GM18868 (cell line): Measurements from ENCODE around the gene VPS8.
"Not testable (repeated sequence)": the region's sequence is repeated elsewhere in the genome, so short reads cannot be mapped to it uniquely, and the experiment has no call there.

Experiments used
- ATAC-seq: cut with Tn5 transposase; IDR thresholded peaks from one replicate; pipeline ENCODE4 v1.9.1; 2021; ENCODE audit warnings: mild to moderate bottlenecking, moderate library complexity; ENCODE audit not compliant: unreplicated experiment

Gene VPS8

DNA sequence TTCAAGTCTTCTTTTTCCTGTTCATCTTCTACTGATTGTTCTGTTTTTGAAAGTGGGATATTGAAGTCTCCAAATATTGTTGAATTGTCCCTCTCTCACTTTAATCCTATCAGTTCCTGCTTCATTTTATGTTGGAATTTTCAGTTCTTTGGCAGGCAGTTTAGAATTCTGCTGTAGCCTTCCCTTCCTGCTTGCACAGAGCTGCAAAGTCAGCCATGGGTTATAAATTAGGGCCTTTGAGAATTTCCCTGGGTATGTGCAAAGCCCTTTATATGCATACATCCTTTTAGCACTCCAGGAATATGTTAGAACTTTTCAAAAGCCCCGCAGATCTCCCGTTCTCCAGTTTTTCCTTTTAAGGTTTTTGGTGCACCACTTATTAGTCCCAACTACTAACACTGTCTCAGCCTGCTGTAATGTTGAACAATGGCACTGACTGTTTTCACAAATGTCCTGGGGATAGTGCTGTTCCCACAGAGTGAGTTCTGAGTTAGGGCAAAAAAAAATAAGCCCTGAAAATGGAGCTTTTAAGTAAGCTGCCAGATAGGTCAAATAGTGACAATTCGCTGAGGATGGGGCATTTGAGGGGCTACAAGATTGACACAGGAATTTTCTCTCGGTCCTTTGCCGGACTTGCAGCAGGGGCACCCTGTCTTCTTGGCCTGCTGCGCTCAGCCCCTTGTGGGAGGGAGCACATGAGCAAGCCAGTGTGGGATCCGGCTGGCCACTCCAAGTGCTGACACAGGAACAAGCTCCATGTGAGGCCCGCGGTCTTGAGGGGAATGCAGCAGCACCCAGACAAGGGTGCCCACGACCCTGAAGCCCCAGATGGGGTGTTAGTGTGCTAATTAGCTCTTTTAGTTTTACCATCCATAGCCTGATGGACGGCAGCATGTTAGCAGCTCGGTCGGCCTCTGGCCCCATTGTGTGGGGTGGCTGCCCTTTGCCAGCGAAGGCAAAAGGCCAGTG is 96.0 kb downstream of the VPS8 start:
- ATAC-seq: no peak

DNA sequence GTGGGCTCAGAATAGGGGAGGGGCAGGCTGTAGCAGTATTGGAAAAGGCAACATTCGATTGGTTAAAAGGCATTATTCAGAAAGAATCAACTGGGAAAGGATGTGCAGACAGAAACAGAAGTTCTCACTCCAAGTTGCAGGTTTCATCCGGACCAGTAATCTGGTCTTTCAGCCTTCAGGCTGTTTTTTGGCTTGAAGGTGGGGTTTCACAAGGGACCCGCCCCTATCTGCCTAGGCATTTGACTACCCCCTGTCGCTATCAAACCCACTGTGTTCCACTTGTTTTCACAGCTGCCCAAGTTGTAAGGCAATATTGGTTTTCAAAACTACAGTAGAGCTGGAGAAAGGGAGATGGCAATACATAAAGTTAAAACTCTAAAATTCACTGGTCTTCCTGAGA is 96.9 kb downstream of the VPS8 start:
- ATAC-seq: no peak

DNA sequence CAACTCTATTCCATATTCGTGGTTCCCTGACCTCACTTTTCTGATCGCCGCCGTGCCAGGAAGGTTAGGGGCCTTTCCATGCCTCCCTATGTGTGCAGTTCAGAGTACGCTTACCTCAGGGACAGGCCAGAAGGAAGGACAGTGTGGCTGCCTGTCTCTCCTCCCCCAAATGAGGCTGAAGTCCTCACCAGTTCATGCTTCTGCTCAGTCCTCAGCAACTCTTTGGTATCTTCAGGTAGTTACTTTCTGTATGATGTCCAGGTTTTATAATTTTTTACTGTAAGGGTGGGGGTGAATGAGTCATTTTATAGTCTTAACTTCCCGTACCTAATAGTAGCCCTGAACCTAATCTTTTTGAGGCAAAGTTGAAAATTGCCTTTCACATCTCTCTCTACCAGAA is 98.7 kb downstream of the VPS8 start:
- no peak for ATAC-seq

DNA sequence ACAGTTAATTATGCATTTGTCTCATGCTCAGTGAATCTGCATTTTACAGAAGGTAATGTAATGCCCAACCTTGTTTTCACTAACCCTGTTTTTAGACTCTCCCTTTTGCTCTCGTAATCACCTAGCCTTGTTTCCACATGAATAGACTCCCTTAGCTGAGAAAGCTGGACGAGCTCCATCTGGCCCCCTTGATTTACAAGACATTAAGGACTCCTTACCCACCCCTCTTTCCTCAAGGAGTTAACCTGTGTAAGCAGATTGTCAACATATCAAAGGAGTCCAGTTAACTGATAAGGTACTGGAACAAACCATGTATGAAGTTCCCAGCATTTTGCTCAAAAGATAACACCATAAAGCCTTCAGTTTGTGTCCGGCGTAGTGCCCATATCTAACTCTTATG is 99.6 kb downstream of the VPS8 start:
- no peak for ATAC-seq

DNA sequence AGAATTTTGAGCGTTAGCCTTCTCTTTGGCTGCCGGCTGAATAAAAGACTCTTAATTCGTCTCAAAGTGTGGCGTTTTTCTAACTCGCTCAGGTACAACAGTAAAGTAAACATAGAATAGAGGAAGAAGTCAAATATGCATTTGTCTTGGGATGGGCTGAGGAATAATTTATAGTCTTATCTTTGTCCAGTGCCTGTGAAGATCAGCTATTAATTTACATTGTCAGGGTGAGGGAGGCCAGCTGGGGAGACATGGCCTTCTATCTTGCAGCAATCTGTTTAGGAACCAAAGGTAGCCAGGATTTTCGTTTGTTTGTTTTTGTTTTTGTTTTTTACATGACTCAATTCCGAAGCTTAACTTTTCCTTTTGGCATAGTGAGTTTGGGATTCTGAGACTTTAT is 100.2 kb downstream of the VPS8 start:
- no peak for ATAC-seq

DNA sequence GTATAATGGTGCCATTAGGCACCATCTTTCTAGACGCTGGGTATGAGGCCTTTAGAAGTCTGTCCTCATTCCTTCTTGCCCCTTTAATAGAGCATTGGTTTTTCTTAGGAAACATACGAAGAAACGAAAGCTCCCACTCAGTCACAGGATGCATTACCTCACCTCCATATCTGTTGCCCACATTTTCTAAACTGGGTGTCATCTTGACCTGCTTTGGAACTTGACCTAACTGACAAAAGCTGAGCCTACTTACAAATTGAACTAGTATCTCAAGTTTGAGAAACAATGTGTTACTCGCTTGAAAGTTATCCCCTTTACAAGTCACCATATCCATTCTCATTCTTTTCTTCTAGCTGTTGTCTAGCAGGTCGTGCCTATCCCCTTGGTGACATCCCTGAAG is 102.7 kb downstream of the VPS8 start:
- no peak for ATAC-seq

DNA sequence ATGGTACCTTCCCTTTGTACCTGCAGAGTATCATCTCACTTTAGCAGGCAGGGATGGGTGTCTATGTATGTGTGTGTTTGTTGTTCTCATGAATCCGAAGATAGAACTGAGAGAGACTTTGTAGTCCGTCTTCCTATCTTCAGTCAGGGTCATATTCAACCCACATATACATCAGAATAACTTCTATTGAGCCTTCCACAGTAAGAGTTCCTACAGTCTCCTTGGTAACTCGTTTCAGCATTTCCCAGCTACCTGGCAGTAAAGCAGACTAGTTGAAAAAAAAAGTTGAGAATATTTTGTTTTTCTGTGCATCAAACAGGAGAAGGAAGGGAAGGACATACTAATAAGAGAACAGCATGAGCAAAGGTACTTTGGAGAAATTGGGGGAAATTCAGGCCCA is 106.8 kb downstream of the VPS8 start:
- ATAC-seq: no peak

DNA sequence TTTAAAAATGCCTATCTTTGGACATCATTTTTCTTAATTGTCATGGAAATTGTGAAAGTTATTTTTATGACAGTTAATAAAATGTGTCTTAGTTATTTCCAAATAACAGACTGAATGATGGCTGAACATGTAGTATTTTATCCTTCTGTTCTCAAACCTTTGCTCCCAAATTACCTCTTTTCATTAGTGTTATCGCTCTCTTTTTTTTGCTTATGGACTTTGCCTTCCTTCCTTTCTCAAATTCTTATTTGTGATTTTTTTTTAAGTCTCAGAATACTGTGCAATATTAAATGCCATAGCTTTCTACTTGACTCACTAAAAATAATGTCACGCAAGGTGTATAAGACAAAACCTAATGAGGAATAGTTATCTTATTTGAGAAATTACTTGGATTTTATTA is 107.7 kb downstream of the VPS8 start:
- ATAC-seq: no peak

DNA sequence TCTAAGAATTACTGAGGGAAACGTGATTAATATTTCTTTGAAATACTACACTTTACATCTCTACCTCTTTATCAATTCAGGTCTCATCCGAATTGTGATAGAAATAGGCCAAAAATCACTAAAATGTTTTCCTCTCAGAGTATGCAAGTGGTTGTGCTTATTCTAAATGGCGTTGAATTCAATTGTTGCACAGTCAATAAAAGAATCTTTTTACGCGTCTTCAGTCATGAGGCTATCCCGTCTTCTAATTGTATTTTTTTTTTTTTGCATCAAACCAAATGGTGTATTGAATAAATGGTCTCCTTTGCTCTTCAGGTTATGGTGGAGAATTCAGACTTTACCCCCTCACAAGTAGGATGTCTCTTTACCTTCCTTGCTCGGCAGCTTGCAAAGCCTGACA is 112.6 kb downstream of the VPS8 start:
- no peak for ATAC-seq

DNA sequence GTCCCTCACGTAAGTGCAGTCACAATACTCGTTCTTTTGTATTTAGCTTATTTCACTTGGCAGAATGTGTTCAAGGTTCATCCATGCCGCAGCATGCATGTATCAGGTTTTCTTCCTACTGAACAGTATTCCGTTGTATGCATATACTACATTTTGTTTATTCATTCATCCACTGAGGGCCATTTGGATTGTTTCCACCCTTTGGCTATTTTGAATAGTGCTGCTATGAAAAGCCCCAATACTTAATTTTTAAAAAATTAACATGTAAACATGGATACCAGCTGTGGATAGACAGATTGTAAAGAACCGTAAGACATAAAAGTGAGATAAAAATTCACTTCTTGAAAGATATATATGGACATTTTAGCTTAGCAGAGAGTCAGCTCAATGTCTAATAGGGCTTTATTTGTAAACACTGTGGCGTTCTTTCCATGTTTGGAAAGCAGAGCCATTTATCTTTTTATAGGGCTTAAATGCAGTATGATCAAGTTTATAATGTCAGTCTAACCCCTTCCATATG is 115.9 kb downstream of the VPS8 start:
- no peak for ATAC-seq

DNA sequence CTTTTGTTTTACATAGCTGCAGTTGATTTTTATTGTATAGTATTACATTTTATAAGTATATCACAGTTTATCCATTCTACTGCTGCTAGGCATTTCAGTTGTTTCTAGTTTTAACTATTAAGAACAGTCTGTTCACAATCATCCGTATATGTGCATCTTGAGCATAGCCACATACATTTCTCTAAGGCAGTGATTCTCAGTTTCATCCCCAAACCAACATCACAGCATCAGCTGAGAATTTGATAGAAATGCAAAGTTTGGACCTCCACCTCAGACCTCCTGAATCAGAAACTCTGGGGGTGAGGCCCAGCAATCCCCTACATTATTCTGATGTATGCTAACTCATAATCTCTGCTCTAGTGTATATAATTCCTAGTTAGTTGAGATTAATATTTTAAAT is 120.8 kb downstream of the VPS8 start:
- ATAC-seq: no peak

DNA sequence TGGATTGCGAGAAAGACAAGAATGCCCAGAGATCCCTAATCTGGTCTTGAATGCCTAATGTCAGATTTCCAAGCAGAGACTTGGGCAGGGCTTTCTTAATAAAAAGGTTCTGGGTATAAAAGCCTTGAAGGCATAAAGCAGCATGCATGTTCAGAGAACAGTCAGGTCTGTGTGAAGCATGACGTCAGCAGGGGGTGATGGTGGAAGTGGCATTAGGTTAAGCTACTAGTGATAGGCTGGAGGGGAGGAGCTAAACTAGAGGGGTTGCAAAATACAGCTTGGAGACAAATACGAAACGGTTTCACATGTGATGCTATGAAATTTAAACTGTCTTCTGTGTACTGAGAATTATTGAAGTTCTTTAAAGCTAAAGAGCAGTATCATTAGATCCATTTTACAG is 125.6 kb downstream of the VPS8 start:
- no peak for ATAC-seq

DNA sequence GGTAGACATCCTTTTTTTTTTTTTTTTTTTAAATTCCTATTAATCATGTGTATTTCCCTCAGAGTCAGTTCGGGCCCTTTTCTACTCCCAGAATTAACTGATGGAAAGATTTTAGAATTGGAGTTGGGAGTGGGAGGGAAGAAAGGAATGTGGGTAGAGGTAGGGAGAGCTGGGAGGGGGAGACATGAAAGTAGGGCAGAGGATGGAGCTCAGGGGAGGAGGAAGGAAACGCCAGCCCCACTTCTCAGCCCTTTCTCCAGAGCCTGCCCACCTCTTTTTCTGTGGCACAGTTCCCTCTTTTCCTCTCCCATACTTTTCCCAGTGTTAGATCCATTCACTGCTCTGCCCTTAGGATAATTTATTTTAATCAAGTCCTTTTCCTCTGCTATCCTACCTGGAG is 129.4 kb downstream of the VPS8 start:
- no peak for ATAC-seq

DNA sequence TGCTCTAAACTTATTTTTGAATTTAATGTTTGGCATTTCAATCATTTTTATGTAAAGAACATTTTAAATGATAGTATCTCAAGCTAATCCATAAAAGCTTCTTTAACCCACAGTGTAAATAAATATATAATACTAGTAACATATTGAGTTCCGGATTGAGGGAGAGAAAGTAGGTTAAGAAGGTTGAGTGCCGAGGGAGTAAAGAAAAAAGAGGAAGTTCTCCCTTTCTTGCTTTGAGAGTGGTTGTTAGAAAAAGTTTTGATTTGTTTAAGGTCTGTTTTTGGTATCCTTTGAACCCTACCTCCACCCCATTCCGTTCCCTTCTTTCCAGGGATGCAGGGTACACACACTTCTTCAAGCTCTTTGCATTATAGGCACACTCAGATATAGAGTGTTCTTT is 130.8 kb downstream of the VPS8 start:
- no peak for ATAC-seq

DNA sequence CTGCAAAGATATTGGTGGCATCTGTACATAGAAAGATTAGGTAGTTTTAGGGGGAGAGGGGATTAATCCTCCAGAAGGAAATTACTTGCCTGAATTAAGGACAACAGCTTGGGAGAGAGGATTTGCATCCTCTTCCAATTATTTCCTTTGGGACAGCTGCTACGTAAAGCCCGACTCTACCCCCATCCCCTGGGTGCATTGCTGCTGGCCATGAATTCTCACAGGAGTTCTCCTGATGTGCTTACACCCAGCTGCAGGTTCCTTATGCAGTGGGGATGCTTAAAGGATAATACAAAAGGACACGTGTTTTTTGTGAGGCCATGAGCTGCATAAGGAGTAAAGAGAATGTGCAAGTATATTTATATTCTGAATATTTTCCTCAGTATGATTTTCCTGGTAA is 132.3 kb downstream of the VPS8 start:
- no peak for ATAC-seq

DNA sequence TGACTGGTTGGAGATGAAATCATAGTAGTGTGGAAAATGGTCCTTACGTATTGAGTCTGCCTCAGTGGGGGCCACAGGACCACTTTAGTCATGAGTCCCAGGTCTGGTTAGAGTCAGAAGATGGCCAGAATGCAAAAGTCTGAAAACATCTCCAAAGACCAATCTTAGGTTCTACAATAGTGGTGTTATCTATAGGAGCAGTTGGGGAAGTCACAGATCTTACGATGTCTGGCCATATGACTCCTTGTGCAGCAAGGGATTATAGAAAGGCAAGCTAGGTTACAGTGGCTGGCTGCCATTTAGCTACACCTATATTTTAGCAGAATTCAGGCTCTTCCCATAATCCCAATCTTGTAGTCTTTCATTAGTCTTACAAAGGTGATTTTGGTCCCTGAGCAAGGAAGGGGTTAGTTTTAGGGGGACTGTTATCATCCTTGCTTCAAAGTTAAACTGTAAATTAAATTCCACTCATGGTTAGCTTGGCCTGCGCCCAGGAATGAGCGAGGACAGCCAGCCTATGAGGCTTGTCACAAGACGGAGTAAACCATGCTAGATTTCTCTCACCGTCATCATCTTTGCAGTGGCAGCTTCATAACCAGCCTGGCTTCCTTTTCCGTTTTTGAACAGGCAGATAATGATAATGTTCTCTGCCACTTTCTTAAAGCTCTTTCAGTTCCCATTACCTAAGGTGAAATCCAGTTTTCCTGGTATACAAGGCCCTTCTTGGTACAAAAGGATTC is 134.1 kb downstream of the VPS8 start:
- ATAC-seq: no peak

DNA sequence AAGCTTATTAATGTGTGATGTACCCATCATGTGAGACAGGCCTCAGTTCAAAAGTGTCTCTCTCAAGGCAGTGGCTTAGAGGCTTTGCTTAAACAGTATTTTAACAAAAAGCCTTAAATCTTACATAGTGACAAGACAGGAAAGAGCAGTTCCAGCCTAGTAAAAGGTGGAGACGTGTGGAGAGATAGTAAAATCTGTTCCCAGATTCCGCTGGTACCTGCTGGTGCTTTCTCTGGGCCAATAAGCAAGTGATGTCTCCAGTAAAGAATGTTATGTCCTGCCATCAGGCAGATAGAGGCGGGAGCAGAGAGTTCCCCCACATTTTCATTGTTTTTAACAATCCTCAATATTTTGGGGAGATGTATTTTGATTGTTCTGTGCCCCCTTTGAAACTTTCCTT is 135.0 kb downstream of the VPS8 start:
- ATAC-seq: no peak

DNA sequence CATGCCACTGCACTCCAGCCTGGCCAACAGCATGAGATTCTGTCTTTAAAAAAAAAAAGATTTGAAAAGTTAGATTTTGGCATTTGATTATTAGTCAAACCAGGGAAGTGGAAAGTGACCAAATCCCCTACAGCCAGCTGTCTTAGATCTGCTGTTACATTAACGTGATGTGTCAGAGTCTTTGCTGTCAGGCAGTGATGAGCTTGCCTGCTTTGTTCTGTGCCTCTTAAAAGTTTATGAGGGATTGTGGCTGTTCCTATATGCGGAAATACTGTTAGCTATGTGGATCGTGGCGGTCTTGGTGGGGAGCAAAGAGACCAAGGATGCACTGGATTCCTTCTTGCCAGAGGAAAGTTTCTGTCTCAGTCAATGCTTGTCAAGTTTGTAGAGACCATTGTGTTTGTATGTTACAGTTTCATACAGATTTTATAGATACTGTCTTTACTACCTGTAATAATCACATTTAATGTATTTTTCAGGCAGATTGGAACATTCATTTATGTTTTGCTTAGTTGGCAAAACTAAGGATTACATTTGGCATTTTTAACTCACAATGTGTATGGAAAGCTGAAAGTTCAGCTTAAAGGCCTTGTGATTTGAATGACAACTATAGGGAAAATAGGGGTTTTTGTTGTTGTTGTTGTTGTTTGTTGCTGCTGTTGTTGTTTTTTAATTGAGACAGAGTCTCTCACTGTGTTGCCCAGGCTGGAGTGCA is 137.4 kb downstream of the VPS8 start:
- no peak for ATAC-seq

DNA sequence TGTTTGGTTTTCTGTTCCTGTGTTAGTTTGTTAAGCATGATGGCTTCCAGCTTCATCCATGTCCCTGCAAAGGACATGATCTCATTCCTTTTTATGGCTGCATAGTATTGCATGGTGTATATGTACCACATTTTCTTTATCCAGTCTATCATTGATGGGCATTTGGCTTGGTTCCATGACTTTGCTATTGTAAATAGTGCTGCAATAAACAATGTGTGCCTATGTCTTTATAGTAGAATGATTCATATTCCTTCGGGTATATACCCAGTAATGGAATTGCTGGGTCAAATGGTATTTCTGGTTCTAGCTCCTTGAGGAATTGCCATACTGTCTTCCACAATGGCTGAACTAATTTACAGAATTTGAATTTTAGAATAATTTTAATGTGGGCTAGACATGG is 138.8 kb downstream of the VPS8 start:
- ATAC-seq: not testable (repeated sequence)

DNA sequence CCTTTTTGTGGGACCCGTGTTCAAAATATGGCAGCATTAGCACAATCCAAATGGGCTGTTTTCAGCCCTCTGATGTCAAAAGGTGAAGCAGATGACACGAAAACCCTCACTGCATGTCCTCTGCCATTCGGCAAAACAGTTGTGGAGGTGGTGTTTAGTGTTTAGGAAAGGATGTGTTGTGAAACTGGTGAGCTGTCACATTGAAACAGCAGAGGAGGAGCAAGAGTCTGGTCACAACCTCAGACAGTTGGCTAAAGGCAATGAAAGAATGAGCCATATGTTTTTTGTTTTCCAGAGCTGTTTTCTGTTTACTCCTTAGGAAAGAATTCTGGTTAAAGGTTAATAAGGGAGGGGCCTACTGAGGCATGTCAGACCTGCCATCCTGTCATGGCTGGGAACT is 140.7 kb downstream of the VPS8 start:
- no peak for ATAC-seq

DNA sequence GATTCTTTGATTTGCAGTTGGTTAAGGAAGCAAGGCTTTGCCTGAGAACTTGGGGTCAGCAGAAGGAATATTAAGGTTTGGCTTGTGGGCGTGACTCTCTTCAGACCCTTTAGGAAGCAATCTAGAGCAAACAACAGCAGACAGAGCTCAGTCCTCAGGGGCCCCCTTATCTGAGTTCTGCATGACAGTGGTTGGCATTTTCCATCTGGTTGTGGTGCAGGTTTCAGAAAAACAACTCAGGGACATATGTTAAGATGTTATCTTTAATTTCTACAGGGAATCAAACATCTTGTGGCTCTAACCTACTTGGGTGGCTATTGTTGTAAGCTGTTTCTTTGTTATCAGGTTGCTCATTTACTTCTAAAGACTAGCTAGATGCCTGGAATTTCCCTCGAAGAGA is 141.4 kb downstream of the VPS8 start:
- ATAC-seq: no peak
